Stomach (tissue), 9 donors: Measurements from ENCODE around the gene COX7A2. TPM values are rescaled to one million over a fixed set of nuclear protein-coding genes. Genes with fewer than 3 reads are reported as not detected.
A peak's percentile ranks its signal among the peaks of the same experiment; 100 is the strongest.

Experiments used
- DNase-seq, 2 donors: peaks; one replicate each; pipeline versions ENCODE4 v3.0.0 to v3.0.0-alpha.2; 2013 to 2019
- H3K27ac ChIP-seq, 5 donors: fragments of 200-600 bp in 4 of 5; sonication (generic) in 4 of 5; one replicate each; pipeline ENCODE4 v1.5.1; 2013 to 2019; ENCODE audit warnings: mild to moderate bottlenecking in 1 of 5, moderate library complexity in 1 of 5
- H3K27me3 ChIP-seq, 3 donors: fragments of 200-600 bp; sonication (generic); one replicate each; pipeline ENCODE4 v1.5.1; 2017 to 2019; ENCODE audit warnings: mixed run types in 1 of 3
- H3K36me3 ChIP-seq, 4 donors: fragments of 200-600 bp; sonication (generic); 1 replicate in 3 of 4; 2 replicates in 1 of 4; pipeline ENCODE4 v1.5.1; 2016 to 2019
- H3K4me1 ChIP-seq, 4 donors: fragments of 200-600 bp; sonication (generic); one replicate each; pipeline ENCODE4 v1.5.1; 2016 to 2019
- H3K4me3 ChIP-seq, 4 donors: fragments of 200-600 bp; sonication (generic) in 3 of 4; one replicate each; pipeline ENCODE4 v1.5.1; 2016 to 2019; ENCODE audit warnings: mild to moderate bottlenecking in 1 of 4
- H3K9me3 ChIP-seq, 4 donors: fragments of 200-600 bp; sonication (generic); one replicate each; pipeline ENCODE4 v1.5.1; 2016 to 2019
- CTCF ChIP-seq, 7 experiments: fragments of 450-650 bp in 4 of 7; fragments of 200-600 bp in 3 of 7; sonication (generic) in 3 of 7; IDR thresholded peaks; one replicate each; pipeline ENCODE4 v1.5.1; 2016 to 2019; ENCODE audit warnings: antibody characterized with exemption in 7 of 7, control low read depth in 2 of 7, mild to moderate bottlenecking in 1 of 7
- EP300 ChIP-seq: sonication (generic); formaldehyde crosslinking; IDR thresholded peaks from one replicate; pipeline ENCODE4 v1.6.1; 2017; ENCODE audit warnings: antibody characterized with exemption
- POLR2A ChIP-seq, 4 donors: fragments of 450-650 bp; IDR thresholded peaks; one replicate each; pipeline ENCODE4 v1.6.1; 2016; ENCODE audit warnings: antibody characterized with exemption in 4 of 4, control low read depth in 2 of 4, mild to moderate bottlenecking in 1 of 4, moderate library complexity in 1 of 4
- POLR2AphosphoS5 ChIP-seq, 3 donors: sonication (generic); formaldehyde crosslinking; IDR thresholded peaks; one replicate each; pipeline ENCODE4 v1.6.1; 2016; ENCODE audit warnings: antibody characterized with exemption in 3 of 3
- WGBS, 5 donors: extraction: QIAGEN DNeasy Blood & Tissue Kit in 3 of 5; methylation state at CpG; one replicate each; pipeline versions ENCODE4 v1.1.5 to v1.1.7; 2013 to 2018; 5-methylcytosine and 5-hydroxymethylcytosine counted together
- intact Hi-C: fragments of 100-400 bp; cut with DNase I; formaldehyde crosslinking; loops from one replicate; pipeline ENCODE4 v1.15.1; 2023; ENCODE audit warnings: low total_unique reads
- polyA plus RNA-seq, 3 donors: library from polyadenylated mRNA; stranded (reverse); fragments of 200-250 nt; gene quantifications; one replicate each; pipeline ENCODE4 v1.2.3, GENCODE V29; 2013
- total RNA-seq, 5 donors: library from RNA; depleted of rRNA; stranded (reverse); fragments of >200 nt; gene quantifications; one replicate each; pipeline versions ENCODE4 v1.1.0 to v1.2.3, GENCODE V29; 2014 to 2016
- donor health status: healthy with polysubstance abuse.
- donor health status: Bipolar disorder and iron deficiency.
- donor health status: healthy.

COX7A2 gene
- total and polyA plus RNA-seq, 8 donors, result 27.8 to 1,513 (median 406) TPM

- 22 to 31% (median 27%) methylated on average over 7 of the region's 7 CpGs for WGBS, 5 donors
- peaks cover 33 to 55% (median 50%) of the 10 kb centered on the region in 4 donors for H3K4me1 ChIP-seq
- H3K4me3 ChIP-seq, result no peak overlapping the region
- no peaks in the 10 kb centered on the region for H3K36me3 ChIP-seq
- no peak for DNase-seq
- no peak overlapping the region for H3K27ac ChIP-seq
- no peaks in the 10 kb centered on the region for H3K9me3 ChIP-seq
- intact Hi-C loops, result loop anchor here (5.0 kb wide), 1 partner anchor 802 kb away; no protein-coding TSS in a partner anchor
- TF ChIP-seq CTCF (IDR thresholded peaks at IDR 0.05), result no peak
- no peak for TF ChIP-seq POLR2AphosphoS5 (IDR thresholded peaks at IDR 0.05)
- TF ChIP-seq POLR2A (IDR thresholded peaks at IDR 0.05), result no peak
- TF ChIP-seq EP300, result no peak
- H3K27me3 ChIP-seq, result peaks cover 3 to 46% (median 44%) of the 10 kb centered on the region in 3 donors
Observed at GRCh38 chr6:75209184-75209723, 34.3 kb downstream of the COX7A2 start.

GRCh38 chr6:75208298-75209183, 35.1 kb downstream of the COX7A2 start:
- H3K27me3 ChIP-seq, result peaks cover 3 to 52% (median 44%) of the 10 kb centered on the region in 3 donors
- 6 to 11% (median 9%) methylated on average over 32 to 33 of the region's 33 CpGs for WGBS, 5 donors
- peak overlapping the region; percentile 19 to 34 (median 20) for H3K4me3 ChIP-seq
- DNase-seq, result peak; percentile 85 to 94
- no peaks in the 10 kb centered on the region for H3K36me3 ChIP-seq
- no peaks in the 10 kb centered on the region for H3K9me3 ChIP-seq
- TF ChIP-seq EP300 (no peak), POLR2AphosphoS5 (IDR thresholded peaks at IDR 0.05) (peak in 1 of 3 donors; percentile 24), CTCF (IDR thresholded peaks at IDR 0.05) (peak in 5 of 7 experiments; percentile 68 to 89 (median 79)), POLR2A (IDR thresholded peaks at IDR 0.05) (no peak)
- H3K27ac ChIP-seq, result peak overlapping the region in 4 of 5 donors; percentile 18 to 89 (median 52)
- H3K4me1 ChIP-seq, result peaks cover 33 to 61% (median 55%) of the 10 kb centered on the region in 4 donors
- intact Hi-C loops, result loop anchor here (5.0 kb wide), 1 partner anchor 801 kb away; no protein-coding TSS in a partner anchor

GRCh38 chr6:75206576-75207342, 36.8 kb downstream of the COX7A2 start:
- Histone ChIP-seq H3K4me1 (peaks cover 40 to 73% (median 66%) of the 10 kb centered on the region in 4 donors), H3K36me3 (no peaks in the 10 kb centered on the region), H3K4me3 (peak overlapping the region; percentile 56 to 61 (median 58)), H3K27ac (peak overlapping the region in 4 of 5 donors; percentile 75 to 89 (median 84)), H3K27me3 (peaks cover 3 to 65% (median 57%) of the 10 kb centered on the region in 3 donors), H3K9me3 (no peaks in the 10 kb centered on the region)
- DNase-seq, result no peak
- intact Hi-C loops, result loop anchor here (5.0 kb wide), 1 partner anchor 799 kb away; no protein-coding TSS in a partner anchor
- 11 to 15% (median 12%) methylated on average over 33 to 35 of the region's 35 CpGs for WGBS, 5 donors
- TF ChIP-seq POLR2A (IDR thresholded peaks at IDR 0.05) (no peak), POLR2AphosphoS5 (IDR thresholded peaks at IDR 0.05) (no peak), CTCF (IDR thresholded peaks at IDR 0.05) (no peak), EP300 (no peak)
